GM23338 (cell line): ENCODE results near the gene CNPY4. TPM values are rescaled to one million over a fixed set of nuclear protein-coding genes. Genes with fewer than 3 reads are reported as not detected.
A peak's percentile ranks its signal among the peaks of the same experiment; 100 is the strongest.

Experiments
- ATAC-seq: fragments of 200-7000 bp; cut with Tn5 transposase; 3 replicates; pipeline ENCODE4 v1.9.1; 2020
- DNase-seq: peaks from one replicate; pipeline ENCODE4 v3.0.0-alpha.2; 2015; ENCODE audit warnings: low spot score
- H2AFZ ChIP-seq: fragments of 200-600 bp; sonication (generic); 2 replicates; pipeline ENCODE4 v1.8.0; 2016; ENCODE audit warnings: antibody characterized with exemption, mild to moderate bottlenecking, moderate library complexity
- H3F3A ChIP-seq: fragments of 200-600 bp; sonication (generic); replicated peaks from 2 replicates; pipeline ENCODE4 v1.8.0; 2017; ENCODE audit warnings: antibody characterized with exemption, mixed run types, low read depth
- H3K27ac ChIP-seq: fragments of 200-600 bp; sonication (generic); 2 replicates; pipeline ENCODE4 v1.6.1; 2016; ENCODE audit warnings: low read depth
- H3K27me3 ChIP-seq: fragments of 200-600 bp; sonication (generic); 2 replicates; pipeline ENCODE4 v1.8.0; 2016; ENCODE audit warnings: mild to moderate bottlenecking, mixed run types, moderate library complexity; ENCODE audit not compliant: insufficient read depth
- H3K36me3 ChIP-seq: fragments of 200-600 bp; sonication (generic); 2 replicates; pipeline ENCODE4 v1.8.0; 2016; ENCODE audit warnings: mild to moderate bottlenecking; ENCODE audit not compliant: insufficient read depth
- H3K4me1 ChIP-seq: fragments of 200-600 bp; sonication (generic); 2 replicates; pipeline ENCODE4 v1.8.0; 2016; ENCODE audit warnings: mild to moderate bottlenecking, moderate library complexity; ENCODE audit not compliant: insufficient read depth
- H3K4me2 ChIP-seq: fragments of 200-600 bp; sonication (generic); 2 replicates; pipeline ENCODE4 v1.7.1; 2017; ENCODE audit warnings: mixed run types
- H3K4me3 ChIP-seq: fragments of 200-600 bp; sonication (generic); 2 replicates; pipeline ENCODE4 v1.6.1; 2016; ENCODE audit warnings: mixed run types
- H3K79me2 ChIP-seq: fragments of 200-600 bp; sonication (generic); replicated peaks from 2 replicates; pipeline ENCODE4 v1.8.0; 2017; ENCODE audit warnings: mild to moderate bottlenecking; ENCODE audit not compliant: insufficient read depth
- H3K9me2 ChIP-seq: fragments of 200-600 bp; sonication (generic); 2 replicates; pipeline ENCODE4 v1.8.0; 2017; ENCODE audit not compliant: insufficient read depth
- H4K20me1 ChIP-seq: fragments of 200-600 bp; sonication (generic); replicated peaks from 2 replicates; pipeline ENCODE4 v1.8.0; 2017; ENCODE audit warnings: mild to moderate bottlenecking; ENCODE audit not compliant: insufficient read depth
- H3K27ac Mint-ChIP-seq: 2 replicates; pipeline ENCODE4 v1.8.0; 2020; ENCODE audit warnings: inconsistent platforms, mild to moderate bottlenecking, moderate library complexity, mixed read lengths
- H3K27me3 Mint-ChIP-seq: 3 replicates; pipeline ENCODE4 v1.8.0; 2022; ENCODE audit warnings: low read depth, mild to moderate bottlenecking, moderate library complexity, mixed read lengths, inconsistent platforms; ENCODE audit not compliant: insufficient read depth, poor library complexity
- H3K36me3 Mint-ChIP-seq: 3 replicates; pipeline ENCODE4 v1.8.0; 2021; ENCODE audit warnings: low read depth, mild to moderate bottlenecking, inconsistent platforms, moderate library complexity, mixed read lengths
- H3K4me1 Mint-ChIP-seq: 3 replicates; pipeline ENCODE4 v1.8.0; 2020; ENCODE audit warnings: mild to moderate bottlenecking, inconsistent platforms, mixed read lengths
- H3K4me3 Mint-ChIP-seq: 3 replicates; pipeline ENCODE4 v1.8.0; 2021; ENCODE audit warnings: moderate library complexity, mild to moderate bottlenecking, inconsistent platforms, mixed read lengths
- H3K9me3 Mint-ChIP-seq: 3 replicates; pipeline ENCODE4 v1.8.0; 2020; ENCODE audit warnings: moderate library complexity, mild to moderate bottlenecking, inconsistent platforms, mixed read lengths
- CREB1 ChIP-seq: fragments of 250-450 bp; sonication (Bioruptor Pico); IDR thresholded peaks from 2 replicates; pipeline ENCODE4 v1.5.0; 2020; ENCODE audit warnings: low read depth, mild to moderate bottlenecking, moderate library complexity
- EZH2 ChIP-seq: fragments of 200-600 bp; sonication (generic); IDR thresholded peaks from one replicate; pipeline ENCODE4 v1.8.0; 2017; ENCODE audit warnings: antibody characterized with exemption, mild to moderate bottlenecking, low read depth; ENCODE audit not compliant: unreplicated experiment
- EZH2phosphoT487 ChIP-seq: fragments of 200-600 bp; sonication (generic); IDR thresholded peaks from one replicate; pipeline ENCODE4 v1.8.1; 2018; ENCODE audit warnings: antibody characterized with exemption; ENCODE audit not compliant: unreplicated experiment
- JUNB ChIP-seq: IDR thresholded peaks from one replicate; pipeline ENCODE4 v1.6.1; 2016; ENCODE audit warnings: antibody characterized with exemption; ENCODE audit not compliant: unreplicated experiment
- NANOG ChIP-seq: IDR thresholded peaks from 2 replicates; pipeline ENCODE4 v1.6.1; 2016; ENCODE audit warnings: antibody characterized with exemption, borderline replicate concordance
- POLR2AphosphoS5 ChIP-seq: IDR thresholded peaks from 2 replicates; pipeline ENCODE4 v1.6.1; 2016; ENCODE audit warnings: antibody characterized with exemption, low read depth
- STAT1 ChIP-seq: IDR thresholded peaks from one replicate; pipeline ENCODE4 v1.6.1; 2016; ENCODE audit warnings: antibody characterized with exemption; ENCODE audit not compliant: unreplicated experiment
- polyA plus RNA-seq: library from polyadenylated mRNA; unstranded; fragments of >200 nt; fragmentation: Nextera tagmentation; extraction: Ambion mirVana; gene quantifications from 2 replicates; pipeline ENCODE4 v1.2.1, GENCODE V29; 2016
- total RNA-seq: library from RNA; depleted of rRNA; stranded (reverse); fragments of >200 nt; shearing (Covaris generic); gene quantifications from 2 replicates; pipeline ENCODE4 v1.2.3, GENCODE V29; 2014
- TF ChIP-seq, protein P1 (sequence below), 2 experiments: fragments of 200-600 bp in 1 of 2; sonication (generic) in 1 of 2; conservative IDR thresholded peaks; 2 replicates each; pipeline versions ENCODE4 v1.5.1 to v1.6.1; 2016 to 2017; ENCODE audit warnings: antibody characterized with exemption in 2 of 2, low read depth in 2 of 2, mild to moderate bottlenecking in 2 of 2, moderate library complexity in 1 of 2
- TF ChIP-seq, protein P2 (sequence below): IDR thresholded peaks from 2 replicates; pipeline ENCODE4 v1.6.1; 2016; ENCODE audit warnings: antibody characterized with exemption
- TF ChIP-seq, protein P3 (sequence below): IDR thresholded peaks from one replicate; pipeline ENCODE4 v1.6.1; 2018; ENCODE audit warnings: antibody characterized with exemption; ENCODE audit not compliant: unreplicated experiment

CNPY4 gene
- total and polyA plus RNA-seq, 2 experiments from 2014 or later = 10.7 to 12.0 TPM

DNA sequence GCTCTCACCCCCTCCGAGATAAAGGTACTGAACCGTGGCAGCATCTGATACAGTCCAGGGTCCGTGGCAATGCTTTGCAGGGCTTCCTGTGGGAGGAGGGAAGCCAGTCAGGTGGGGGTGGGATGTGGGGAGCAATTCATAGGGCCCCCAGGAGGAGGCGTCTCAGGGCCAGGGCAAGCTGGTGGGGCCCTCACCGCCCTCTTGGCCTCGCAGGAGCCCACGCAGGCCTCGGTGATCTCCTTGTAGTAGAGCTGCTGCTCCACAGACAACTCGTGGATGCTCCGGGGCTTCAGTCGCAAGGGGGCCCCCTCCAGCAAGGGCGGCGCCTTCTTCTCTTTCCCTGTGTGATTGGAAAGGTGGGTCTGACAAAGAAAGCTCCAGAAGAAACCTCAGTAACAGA lies 7.5 kb upstream of the CNPY4 start:
- peaks cover 16% of the 10 kb centered on the region; the same call in 1 of the 2 replicates for H3K36me3 ChIP-seq
- no peaks in the 10 kb centered on the region for H3F3A ChIP-seq
- peaks cover 12% of the 10 kb centered on the region for H3K27me3 Mint-ChIP-seq
- H3K4me3 Mint-ChIP-seq = no peak overlapping the region; the same call in 2 of the 3 replicates
- H3K27me3 ChIP-seq = no peaks in the 10 kb centered on the region
- DNase-seq (no peak), ATAC-seq (peak; percentile 26)
- H3K4me3 ChIP-seq = no peak overlapping the region
- H3K4me2 ChIP-seq = no peak overlapping the region
- TF ChIP-seq POLR2AphosphoS5 = no peak
- TF ChIP-seq, protein P1, sequence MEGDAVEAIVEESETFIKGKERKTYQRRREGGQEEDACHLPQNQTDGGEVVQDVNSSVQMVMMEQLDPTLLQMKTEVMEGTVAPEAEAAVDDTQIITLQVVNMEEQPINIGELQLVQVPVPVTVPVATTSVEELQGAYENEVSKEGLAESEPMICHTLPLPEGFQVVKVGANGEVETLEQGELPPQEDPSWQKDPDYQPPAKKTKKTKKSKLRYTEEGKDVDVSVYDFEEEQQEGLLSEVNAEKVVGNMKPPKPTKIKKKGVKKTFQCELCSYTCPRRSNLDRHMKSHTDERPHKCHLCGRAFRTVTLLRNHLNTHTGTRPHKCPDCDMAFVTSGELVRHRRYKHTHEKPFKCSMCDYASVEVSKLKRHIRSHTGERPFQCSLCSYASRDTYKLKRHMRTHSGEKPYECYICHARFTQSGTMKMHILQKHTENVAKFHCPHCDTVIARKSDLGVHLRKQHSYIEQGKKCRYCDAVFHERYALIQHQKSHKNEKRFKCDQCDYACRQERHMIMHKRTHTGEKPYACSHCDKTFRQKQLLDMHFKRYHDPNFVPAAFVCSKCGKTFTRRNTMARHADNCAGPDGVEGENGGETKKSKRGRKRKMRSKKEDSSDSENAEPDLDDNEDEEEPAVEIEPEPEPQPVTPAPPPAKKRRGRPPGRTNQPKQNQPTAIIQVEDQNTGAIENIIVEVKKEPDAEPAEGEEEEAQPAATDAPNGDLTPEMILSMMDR (conservative IDR thresholded peaks at IDR 0.05; ENCODE audit: low read depth in 2 of 2) = peak in 1 of 2 experiments; percentile 30; a peak in 2 of 4 replicates
- H3K27ac ChIP-seq = no peak overlapping the region
- H4K20me1 ChIP-seq = no peaks in the 10 kb centered on the region
- H3K4me1 Mint-ChIP-seq = peaks cover 2% of the 10 kb centered on the region; the same call in 1 of the 3 replicates
- H3K36me3 Mint-ChIP-seq = peaks cover 77% of the 10 kb centered on the region
- no peaks in the 10 kb centered on the region for H3K9me3 Mint-ChIP-seq
- H3K79me2 ChIP-seq = no peaks in the 10 kb centered on the region
- no peak overlapping the region for H2AFZ ChIP-seq
- H3K9me2 ChIP-seq = no peaks in the 10 kb centered on the region
- no peaks in the 10 kb centered on the region for H3K4me1 ChIP-seq
- H3K27ac Mint-ChIP-seq = no peak overlapping the region

DNA sequence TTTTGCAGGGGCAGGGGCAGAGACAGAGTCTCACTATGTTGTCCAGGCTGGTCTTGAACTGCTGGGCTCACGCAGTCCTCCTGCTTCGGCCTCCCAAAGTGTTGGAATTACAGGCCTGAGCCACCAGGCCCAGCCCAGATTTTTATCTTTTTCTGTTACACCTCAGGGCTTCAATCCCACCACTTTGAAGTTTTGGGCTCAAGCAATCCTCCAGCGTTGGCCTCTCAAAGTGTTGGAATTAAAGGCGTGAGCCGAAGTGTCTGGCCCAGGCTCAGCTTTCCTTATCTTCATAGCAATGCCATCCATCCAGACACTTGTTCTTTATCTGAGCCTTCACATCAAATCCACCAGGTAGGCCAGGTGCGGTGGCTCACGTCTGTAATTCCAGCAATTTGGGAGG lies 4.4 kb upstream of the CNPY4 start:
- ATAC-seq (no peak), DNase-seq (no peak)
- no peak overlapping the region for H2AFZ ChIP-seq
- peaks cover 16% of the 10 kb centered on the region for H3K27me3 Mint-ChIP-seq
- peaks cover under 1% of the 10 kb centered on the region; the same call in 2 of the 3 replicates for H3K4me1 Mint-ChIP-seq
- H3K4me3 ChIP-seq = no peak overlapping the region
- H3K27ac Mint-ChIP-seq = no peak overlapping the region
- H3K27me3 ChIP-seq = no peaks in the 10 kb centered on the region
- peaks cover 4% of the 10 kb centered on the region; the same call in 1 of the 2 replicates for H3F3A ChIP-seq
- H3K4me3 Mint-ChIP-seq = no peak overlapping the region
- H3K79me2 ChIP-seq = peaks cover 7% of the 10 kb centered on the region
- H4K20me1 ChIP-seq = no peaks in the 10 kb centered on the region
- peaks cover 8% of the 10 kb centered on the region; the same call in 1 of the 2 replicates for H3K36me3 ChIP-seq
- no peaks in the 10 kb centered on the region for H3K9me2 ChIP-seq
- 0 out of 2 replicates have a peak, but pooled peaks cover under 1% of the 10 kb centered on the region for H3K4me1 ChIP-seq
- no peak overlapping the region for H3K27ac ChIP-seq
- peaks cover 56% of the 10 kb centered on the region for H3K36me3 Mint-ChIP-seq
- H3K4me2 ChIP-seq = no peak overlapping the region
- no peaks in the 10 kb centered on the region; the same call in 2 of the 3 replicates for H3K9me3 Mint-ChIP-seq
- TF ChIP-seq, protein P1 (conservative IDR thresholded peaks at IDR 0.05; ENCODE audit: low read depth in 2 of 2) = no peak
- TF ChIP-seq, protein P2, sequence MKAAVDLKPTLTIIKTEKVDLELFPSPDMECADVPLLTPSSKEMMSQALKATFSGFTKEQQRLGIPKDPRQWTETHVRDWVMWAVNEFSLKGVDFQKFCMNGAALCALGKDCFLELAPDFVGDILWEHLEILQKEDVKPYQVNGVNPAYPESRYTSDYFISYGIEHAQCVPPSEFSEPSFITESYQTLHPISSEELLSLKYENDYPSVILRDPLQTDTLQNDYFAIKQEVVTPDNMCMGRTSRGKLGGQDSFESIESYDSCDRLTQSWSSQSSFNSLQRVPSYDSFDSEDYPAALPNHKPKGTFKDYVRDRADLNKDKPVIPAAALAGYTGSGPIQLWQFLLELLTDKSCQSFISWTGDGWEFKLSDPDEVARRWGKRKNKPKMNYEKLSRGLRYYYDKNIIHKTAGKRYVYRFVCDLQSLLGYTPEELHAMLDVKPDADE = no peak
- no peak for TF ChIP-seq EZH2phosphoT487
- no peak for TF ChIP-seq STAT1
- TF ChIP-seq, protein P3, sequence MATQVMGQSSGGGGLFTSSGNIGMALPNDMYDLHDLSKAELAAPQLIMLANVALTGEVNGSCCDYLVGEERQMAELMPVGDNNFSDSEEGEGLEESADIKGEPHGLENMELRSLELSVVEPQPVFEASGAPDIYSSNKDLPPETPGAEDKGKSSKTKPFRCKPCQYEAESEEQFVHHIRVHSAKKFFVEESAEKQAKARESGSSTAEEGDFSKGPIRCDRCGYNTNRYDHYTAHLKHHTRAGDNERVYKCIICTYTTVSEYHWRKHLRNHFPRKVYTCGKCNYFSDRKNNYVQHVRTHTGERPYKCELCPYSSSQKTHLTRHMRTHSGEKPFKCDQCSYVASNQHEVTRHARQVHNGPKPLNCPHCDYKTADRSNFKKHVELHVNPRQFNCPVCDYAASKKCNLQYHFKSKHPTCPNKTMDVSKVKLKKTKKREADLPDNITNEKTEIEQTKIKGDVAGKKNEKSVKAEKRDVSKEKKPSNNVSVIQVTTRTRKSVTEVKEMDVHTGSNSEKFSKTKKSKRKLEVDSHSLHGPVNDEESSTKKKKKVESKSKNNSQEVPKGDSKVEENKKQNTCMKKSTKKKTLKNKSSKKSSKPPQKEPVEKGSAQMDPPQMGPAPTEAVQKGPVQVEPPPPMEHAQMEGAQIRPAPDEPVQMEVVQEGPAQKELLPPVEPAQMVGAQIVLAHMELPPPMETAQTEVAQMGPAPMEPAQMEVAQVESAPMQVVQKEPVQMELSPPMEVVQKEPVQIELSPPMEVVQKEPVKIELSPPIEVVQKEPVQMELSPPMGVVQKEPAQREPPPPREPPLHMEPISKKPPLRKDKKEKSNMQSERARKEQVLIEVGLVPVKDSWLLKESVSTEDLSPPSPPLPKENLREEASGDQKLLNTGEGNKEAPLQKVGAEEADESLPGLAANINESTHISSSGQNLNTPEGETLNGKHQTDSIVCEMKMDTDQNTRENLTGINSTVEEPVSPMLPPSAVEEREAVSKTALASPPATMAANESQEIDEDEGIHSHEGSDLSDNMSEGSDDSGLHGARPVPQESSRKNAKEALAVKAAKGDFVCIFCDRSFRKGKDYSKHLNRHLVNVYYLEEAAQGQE = no peak
- TF ChIP-seq EZH2 = no peak
- no peak for TF ChIP-seq NANOG
- no peak for TF ChIP-seq JUNB
- no peak for TF ChIP-seq CREB1 (CRISPR knock-in tag)
